NCI-H146 (cell line): ENCODE measurements around the gene DDB1.

Source experiments
- DNase-seq: peaks from one replicate; lab custom pipeline; 2025; lab: John Stamatoyannopoulos, UW

DDB1 gene

GRCh38 chr11:61354208-61354607 lies 21.3 kb upstream of the DDB1 start:
- DNase-seq = no peak

DNA sequence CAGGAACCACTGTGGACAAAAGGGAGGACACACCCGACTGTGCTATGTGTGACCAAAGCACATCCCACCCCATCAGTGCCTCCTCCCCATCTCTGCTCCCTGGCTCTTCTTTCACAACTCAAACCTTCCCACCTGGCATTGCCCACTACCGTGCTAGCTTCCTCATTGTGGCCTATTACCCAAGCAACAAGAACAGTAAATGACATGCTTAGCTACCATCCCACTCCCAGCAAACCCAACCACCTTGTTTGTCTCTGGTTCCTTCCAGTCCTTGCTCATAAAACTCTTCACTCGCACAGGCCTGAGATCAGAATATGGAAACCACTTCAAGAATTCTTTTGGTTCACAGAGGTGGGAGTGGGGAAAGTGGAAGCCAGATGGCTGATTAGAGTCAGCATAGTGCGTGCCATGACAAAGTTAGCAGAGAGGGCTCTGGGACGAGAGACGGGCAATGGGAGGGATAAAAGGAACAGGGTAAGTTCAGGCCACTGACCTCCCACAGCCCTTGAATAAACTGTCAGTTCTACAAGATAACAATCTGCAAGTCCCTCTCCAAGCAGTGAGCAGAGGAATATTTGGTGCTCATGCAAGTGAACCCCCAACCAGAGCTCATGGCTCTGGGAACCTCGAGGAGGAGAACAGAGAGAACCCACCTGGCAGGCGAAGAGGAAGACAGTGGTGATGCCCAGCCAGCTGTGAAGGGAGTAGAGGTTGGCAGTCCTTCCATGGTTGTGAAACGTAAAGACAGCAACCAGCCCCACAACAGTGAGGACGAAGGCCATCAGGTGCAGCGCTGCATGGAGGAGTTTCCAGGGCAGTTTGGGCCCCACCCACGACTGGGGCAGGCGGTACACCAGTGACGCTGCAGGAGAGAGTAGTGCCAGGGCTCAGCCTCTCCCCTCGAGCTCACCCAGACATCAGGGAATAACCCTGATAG lies 20.5 kb upstream of the DDB1 start:
- no peak for DNase-seq

- DNase-seq = no peak
Measured at GRCh38 chr11:61352038-61352437, 19.1 kb upstream of the DDB1 start.

DNA sequence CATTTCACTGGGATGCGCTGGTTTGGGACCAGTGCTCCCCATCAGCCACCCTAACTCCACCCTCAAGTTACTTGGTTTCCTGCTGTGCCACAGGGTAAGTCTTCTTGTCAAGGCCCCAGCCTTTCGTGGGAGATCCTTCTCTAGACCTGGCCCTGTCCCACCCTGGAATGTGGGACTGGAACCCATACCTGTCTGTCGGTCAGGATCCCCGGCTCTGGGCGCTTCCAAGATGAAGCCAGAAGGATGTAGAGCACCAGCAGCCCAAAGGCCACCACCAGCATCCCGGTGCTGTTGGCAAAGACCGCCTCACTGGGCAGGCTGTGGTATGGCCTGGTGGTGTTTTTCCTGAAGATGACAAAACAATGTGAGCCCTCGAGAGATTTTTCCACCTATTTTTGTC lies 17.9 kb upstream of the DDB1 start:
- no peak for DNase-seq

- DNase-seq = no peak
Measured at GRCh38 chr11:61350336-61350735, 17.4 kb upstream of the DDB1 start.

- no peak for DNase-seq
Measured at GRCh38 chr11:61349916-61350315, 17.0 kb upstream of the DDB1 start.

GRCh38 chr11:61349189-61349751 lies 16.4 kb upstream of the DDB1 start:
- no peak for DNase-seq

- DNase-seq = no peak
Measured at GRCh38 chr11:61347916-61348461, 15.1 kb upstream of the DDB1 start.

- DNase-seq = no peak
Measured at GRCh38 chr11:61345954-61346843, 13.3 kb upstream of the DDB1 start.

- DNase-seq = no peak
Measured at GRCh38 chr11:61345170-61345610, 12.3 kb upstream of the DDB1 start.

GRCh38 chr11:61343792-61344745 lies 11.2 kb upstream of the DDB1 start:
- DNase-seq = no peak

DNA sequence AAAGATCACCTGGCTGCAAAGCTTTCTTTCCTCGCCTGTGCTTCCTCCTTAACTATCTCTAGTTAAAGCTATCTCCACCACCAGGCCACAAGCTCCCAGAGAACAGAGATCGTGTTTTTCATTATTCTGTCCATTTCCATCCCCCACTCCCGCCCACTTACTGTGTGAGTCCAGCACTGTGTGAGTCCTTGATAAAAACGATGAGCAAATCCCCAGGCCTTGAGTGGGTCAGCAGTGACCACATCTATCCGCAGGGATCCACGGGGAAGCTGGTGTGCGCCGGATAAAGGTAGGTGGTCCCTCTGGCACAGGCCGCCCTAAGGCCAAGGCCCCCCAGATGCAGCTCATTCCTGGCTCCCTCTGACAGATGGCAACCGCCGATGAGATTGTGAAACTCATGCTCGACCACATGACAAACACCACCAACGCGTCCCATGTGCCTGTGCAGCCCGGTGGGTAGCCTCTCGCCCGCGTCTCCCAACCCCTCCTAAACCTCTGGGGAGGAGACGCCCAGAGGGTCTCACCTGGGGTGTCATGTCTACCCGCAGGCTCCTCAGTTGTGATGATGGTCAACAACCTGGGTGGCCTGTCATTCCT lies 9.4 kb upstream of the DDB1 start:
- no peak for DNase-seq

DNA sequence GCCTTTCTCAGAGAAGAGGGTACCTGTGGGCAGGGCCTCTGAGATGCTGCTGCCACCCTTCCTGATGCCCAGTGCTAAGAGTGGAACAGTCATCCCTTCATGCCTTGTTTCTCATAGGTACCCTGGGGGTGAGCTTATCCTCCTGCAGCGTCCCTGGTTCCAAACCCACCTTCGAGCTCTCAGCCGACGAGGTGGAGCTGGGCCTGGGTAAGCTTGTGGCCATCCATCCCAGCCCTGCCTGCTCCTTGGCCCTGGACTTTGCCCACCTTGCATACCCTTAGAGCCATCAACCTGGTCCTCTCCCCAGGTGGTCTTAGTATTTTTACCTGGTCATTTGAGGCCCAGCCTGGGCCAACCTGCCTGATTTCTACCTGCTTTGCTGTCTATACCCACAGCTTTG lies 8.8 kb upstream of the DDB1 start:
- DNase-seq = no peak

DNA sequence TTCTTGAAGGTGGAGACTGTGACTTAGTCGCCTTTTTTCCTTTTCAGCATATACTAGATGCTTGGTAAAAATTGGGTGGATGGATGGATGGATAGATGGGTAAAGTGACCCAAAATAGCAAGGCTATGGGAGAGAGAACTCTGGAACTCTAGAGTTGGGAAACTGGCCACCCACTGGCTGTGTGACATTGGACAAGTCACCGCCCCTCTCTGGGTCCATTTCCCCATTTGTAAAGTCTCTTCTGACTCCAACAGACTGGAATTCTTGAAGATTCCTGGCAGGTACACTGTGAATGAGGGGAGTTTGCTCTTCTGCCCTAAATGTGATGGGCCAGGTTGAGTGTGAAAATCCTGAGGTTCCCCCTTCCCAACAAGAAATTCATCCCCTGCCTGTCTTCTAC lies 8.1 kb upstream of the DDB1 start:
- DNase-seq = no peak

DNA sequence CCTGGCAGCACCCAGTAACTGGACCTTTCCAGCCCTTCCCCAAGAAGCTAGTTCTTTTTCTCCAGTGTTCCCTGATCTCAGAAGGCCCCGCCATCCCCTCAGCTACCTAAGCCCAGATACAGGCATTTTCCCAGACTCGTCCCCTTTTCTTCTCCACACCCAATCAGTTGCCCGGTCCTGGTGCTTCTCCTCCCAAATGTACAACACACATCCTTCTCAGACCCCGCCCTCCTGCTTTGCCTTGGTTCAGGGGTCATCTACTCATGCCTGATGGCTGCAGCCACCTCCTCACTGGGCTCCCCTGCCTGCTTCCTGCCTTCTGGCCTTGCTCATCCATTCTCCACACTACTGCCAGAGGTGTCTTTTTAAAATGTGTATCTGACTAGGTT lies 6.6 kb upstream of the DDB1 start:
- no peak for DNase-seq

GRCh38 chr11:61338783-61339489 lies 6.0 kb upstream of the DDB1 start:
- no peak for DNase-seq

DNA sequence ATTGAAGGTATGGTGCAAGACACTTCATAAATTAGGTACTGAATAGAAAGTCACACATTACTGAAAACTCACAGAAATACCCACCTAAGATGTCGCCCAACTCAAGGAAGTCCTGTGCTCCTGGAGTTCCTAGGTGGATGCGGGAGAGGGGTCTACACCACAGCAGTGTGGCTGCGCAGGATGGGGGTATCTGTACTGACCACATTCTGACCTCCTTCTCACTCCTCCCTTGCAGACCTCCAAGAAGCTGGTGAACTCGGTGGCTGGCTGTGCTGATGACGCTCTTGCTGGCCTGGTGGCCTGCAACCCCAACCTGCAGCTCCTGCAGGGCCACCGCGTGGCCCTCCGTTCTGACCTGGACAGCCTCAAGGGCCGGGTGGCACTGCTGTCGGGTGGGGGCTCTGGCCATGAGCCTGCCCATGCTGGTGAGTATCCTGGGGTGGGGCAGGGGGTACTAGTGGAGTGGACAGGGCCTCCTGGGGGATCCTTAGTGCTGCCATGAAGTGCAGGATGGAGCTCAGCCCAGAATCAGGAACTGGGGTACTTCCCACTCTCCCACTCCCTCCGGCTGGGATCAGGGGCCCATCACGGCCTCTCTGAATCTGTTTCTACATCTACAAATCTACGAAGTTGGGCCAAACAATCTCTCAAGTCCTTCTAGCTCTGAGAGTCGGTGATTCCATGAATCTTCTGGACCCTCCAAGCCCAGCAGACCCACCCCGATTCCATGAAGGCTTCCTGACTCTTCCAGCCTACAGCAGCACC lies 5.0 kb upstream of the DDB1 start:
- no peak for DNase-seq

- DNase-seq = peak; percentile 78
Measured at GRCh38 chr11:61336171-61336935, 3.4 kb upstream of the DDB1 start.

DNA sequence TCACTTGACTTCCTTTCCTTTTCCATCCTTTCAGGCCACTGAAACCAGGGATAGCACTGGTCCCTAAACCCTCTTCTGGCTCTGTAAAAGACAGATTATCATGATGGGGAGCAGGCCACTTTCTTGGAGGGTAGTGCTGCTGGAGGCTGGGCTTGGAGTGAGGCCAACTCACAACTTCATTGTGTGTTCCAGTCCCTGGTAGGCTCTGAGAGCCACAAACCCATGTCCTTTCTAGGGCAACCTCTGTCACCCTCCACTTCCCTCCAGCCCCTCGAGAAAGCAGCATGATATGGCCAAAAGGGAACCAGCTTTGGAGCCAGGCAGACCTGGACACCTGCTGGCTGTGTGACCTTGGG lies 2.4 kb upstream of the DDB1 start:
- no peak for DNase-seq
